HEK293 (cell line): ENCODE results near the gene TLX3.

Experiments used
- ATF2 ChIP-seq: fragments of 450-650 bp; formaldehyde crosslinking; IDR thresholded peaks from 2 replicates; pipeline ENCODE4 v1.5.1; 2016; ENCODE audit warnings: missing biosample characterization, missing genetic modification characterization, low read depth
- BCL11B ChIP-seq: fragments of 450-650 bp; formaldehyde crosslinking; IDR thresholded peaks from 2 replicates; pipeline ENCODE4 v1.5.1; 2016; ENCODE audit warnings: low read depth, missing biosample characterization, missing genetic modification characterization
- GLI4 ChIP-seq: fragments of 450-650 bp; formaldehyde crosslinking; IDR thresholded peaks from 2 replicates; pipeline ENCODE4 v1.5.1; 2016; ENCODE audit warnings: missing biosample characterization, missing genetic modification characterization
- GLIS1 ChIP-seq: fragments of 450-650 bp; formaldehyde crosslinking; IDR thresholded peaks from 2 replicates; pipeline ENCODE4 v1.5.1; 2016; ENCODE audit warnings: missing biosample characterization, missing genetic modification characterization
- OVOL3 ChIP-seq: fragments of 450-650 bp; formaldehyde crosslinking; IDR thresholded peaks from 2 replicates; pipeline ENCODE4 v1.5.1; 2016; ENCODE audit warnings: missing biosample characterization, missing genetic modification characterization
- YY2 ChIP-seq: fragments of 450-650 bp; formaldehyde crosslinking; IDR thresholded peaks from 2 replicates; pipeline ENCODE4 v1.5.1; 2016; ENCODE audit warnings: missing biosample characterization, missing genetic modification characterization
- ZFP3 ChIP-seq: fragments of 450-650 bp; formaldehyde crosslinking; IDR thresholded peaks from 2 replicates; pipeline ENCODE4 v1.5.1; 2016; ENCODE audit warnings: low read depth, missing biosample characterization, missing genetic modification characterization
- ZNF114 ChIP-seq: fragments of 450-650 bp; formaldehyde crosslinking; IDR thresholded peaks from 2 replicates; pipeline ENCODE4 v1.5.0; 2017; ENCODE audit warnings: missing biosample characterization, missing genetic modification characterization
- ZNF24 ChIP-seq: fragments of 450-650 bp; formaldehyde crosslinking; IDR thresholded peaks from 2 replicates; pipeline ENCODE4 v1.5.1; 2016; ENCODE audit warnings: missing biosample characterization, missing genetic modification characterization
- ZNF248 ChIP-seq: fragments of 450-650 bp; formaldehyde crosslinking; IDR thresholded peaks from 2 replicates; pipeline ENCODE4 v1.5.1; 2017; ENCODE audit warnings: missing biosample characterization, missing genetic modification characterization
- ZNF266 ChIP-seq: fragments of 450-650 bp; formaldehyde crosslinking; IDR thresholded peaks from 2 replicates; pipeline ENCODE4 v1.5.1; 2016; ENCODE audit warnings: missing biosample characterization, missing genetic modification characterization, low read depth
- ZNF335 ChIP-seq: fragments of 450-650 bp; formaldehyde crosslinking; conservative IDR thresholded peaks from 2 replicates; pipeline ENCODE4 v1.5.1; 2016; ENCODE audit warnings: missing biosample characterization, missing genetic modification characterization
- ZNF423 ChIP-seq: fragments of 450-650 bp; formaldehyde crosslinking; IDR thresholded peaks from 2 replicates; pipeline ENCODE4 v1.5.1; 2016; ENCODE audit warnings: missing biosample characterization, missing genetic modification characterization
- ZNF433 ChIP-seq: fragments of 450-650 bp; formaldehyde crosslinking; IDR thresholded peaks from 2 replicates; pipeline ENCODE4 v1.5.1; 2016; ENCODE audit warnings: missing biosample characterization, missing genetic modification characterization, low read depth
- ZNF501 ChIP-seq: fragments of 450-650 bp; formaldehyde crosslinking; IDR thresholded peaks from 2 replicates; pipeline ENCODE4 v1.5.1; 2016; ENCODE audit warnings: missing biosample characterization, missing genetic modification characterization
- ZNF518A ChIP-seq: fragments of 450-650 bp; formaldehyde crosslinking; conservative IDR thresholded peaks from 2 replicates; pipeline ENCODE4 v1.5.1; 2016; ENCODE audit warnings: low read depth, missing biosample characterization, missing genetic modification characterization
- ZNF580 ChIP-seq: fragments of 450-650 bp; formaldehyde crosslinking; IDR thresholded peaks from 2 replicates; pipeline ENCODE4 v1.5.1; 2016; ENCODE audit warnings: missing biosample characterization, missing genetic modification characterization
- ZNF645 ChIP-seq: fragments of 450-650 bp; formaldehyde crosslinking; IDR thresholded peaks from 2 replicates; pipeline ENCODE4; 2016; ENCODE audit warnings: missing biosample characterization, missing genetic modification characterization
- ZSCAN30 ChIP-seq: fragments of 450-650 bp; IDR thresholded peaks from 2 replicates; pipeline ENCODE4 v1.5.1; 2018; ENCODE audit warnings: missing biosample characterization, mild to moderate bottlenecking, missing genetic modification characterization, moderate library complexity
- TF ChIP-seq, protein P1 (sequence below): fragments of 450-650 bp; formaldehyde crosslinking; IDR thresholded peaks from 2 replicates; pipeline ENCODE4 v1.5.1; 2017; ENCODE audit warnings: missing biosample characterization, missing genetic modification characterization
- TF ChIP-seq, protein P2 (sequence below): fragments of 450-650 bp; formaldehyde crosslinking; IDR thresholded peaks from 2 replicates; pipeline ENCODE4 v1.5.1; 2017; ENCODE audit warnings: missing biosample characterization, missing genetic modification characterization
- TF ChIP-seq, protein P3 (sequence below): fragments of 450-650 bp; formaldehyde crosslinking; IDR thresholded peaks from 2 replicates; pipeline ENCODE4 v1.5.1; 2017; ENCODE audit warnings: missing biosample characterization, missing genetic modification characterization
- TF ChIP-seq, protein P4 (sequence below): sonication (generic); formaldehyde crosslinking; IDR thresholded peaks from 2 replicates; pipeline ENCODE4 v1.8.1; 2022; ENCODE audit warnings: mild to moderate bottlenecking, moderate library complexity, missing genetic modification reagents

TLX3 gene

DNA sequence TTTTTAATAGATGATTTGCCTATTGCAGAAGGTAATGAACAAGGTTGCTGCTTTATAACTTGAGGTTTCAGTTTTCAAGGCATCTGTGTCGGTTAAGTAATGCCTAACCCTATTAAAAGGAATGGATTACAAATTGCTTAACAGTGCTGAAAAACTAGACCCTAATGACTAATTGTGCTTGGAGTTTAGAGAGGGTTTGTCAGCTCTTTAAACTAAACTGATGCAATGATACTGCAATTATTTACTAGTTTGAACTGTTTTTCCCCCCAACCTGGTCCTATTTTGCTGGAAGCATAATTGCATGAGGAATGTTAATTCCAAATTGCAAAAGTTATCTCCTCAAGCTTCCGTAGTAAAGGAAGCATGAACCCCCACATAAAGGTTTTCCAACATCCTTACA is 39.3 kb upstream of the TLX3 start (continued):
- TF ChIP-seq ZNF501 (tag by site-specific recombination) (no peak), ZNF518A (tag by site-specific recombination) (no peak), GLIS1 (tag by site-specific recombination) (no peak), ZNF335 (tag by site-specific recombination) (0 out of 2 replicates have a peak, but pooled peaks have one; percentile 40), OVOL3 (tag by site-specific recombination) (no peak), ZFP3 (tag by site-specific recombination) (no peak), ZNF433 (tag by site-specific recombination) (no peak), ZNF580 (no peak), ZSCAN30 (tag by site-specific recombination) (no peak), GLI4 (tag by site-specific recombination) (no peak), ZNF645 (tag by site-specific recombination) (no peak), ZNF266 (tag by site-specific recombination) (no peak), ATF2 (tag by site-specific recombination) (0 out of 2 replicates have a peak, but pooled peaks have one; percentile 22), ZNF24 (tag by site-specific recombination) (peak; percentile 62; the same call in 1 of the 2 replicates), BCL11B (tag by site-specific recombination) (no peak), ZNF114 (tag by site-specific recombination) (no peak), YY2 (tag by site-specific recombination) (no peak), ZNF423 (tag by site-specific recombination) (no peak), ZNF248 (tag by site-specific recombination) (no peak)
- TF ChIP-seq, protein P1, sequence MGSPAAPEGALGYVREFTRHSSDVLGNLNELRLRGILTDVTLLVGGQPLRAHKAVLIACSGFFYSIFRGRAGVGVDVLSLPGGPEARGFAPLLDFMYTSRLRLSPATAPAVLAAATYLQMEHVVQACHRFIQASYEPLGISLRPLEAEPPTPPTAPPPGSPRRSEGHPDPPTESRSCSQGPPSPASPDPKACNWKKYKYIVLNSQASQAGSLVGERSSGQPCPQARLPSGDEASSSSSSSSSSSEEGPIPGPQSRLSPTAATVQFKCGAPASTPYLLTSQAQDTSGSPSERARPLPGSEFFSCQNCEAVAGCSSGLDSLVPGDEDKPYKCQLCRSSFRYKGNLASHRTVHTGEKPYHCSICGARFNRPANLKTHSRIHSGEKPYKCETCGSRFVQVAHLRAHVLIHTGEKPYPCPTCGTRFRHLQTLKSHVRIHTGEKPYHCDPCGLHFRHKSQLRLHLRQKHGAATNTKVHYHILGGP (tag by site-specific recombination) = no peak
- TF ChIP-seq, protein P2, sequence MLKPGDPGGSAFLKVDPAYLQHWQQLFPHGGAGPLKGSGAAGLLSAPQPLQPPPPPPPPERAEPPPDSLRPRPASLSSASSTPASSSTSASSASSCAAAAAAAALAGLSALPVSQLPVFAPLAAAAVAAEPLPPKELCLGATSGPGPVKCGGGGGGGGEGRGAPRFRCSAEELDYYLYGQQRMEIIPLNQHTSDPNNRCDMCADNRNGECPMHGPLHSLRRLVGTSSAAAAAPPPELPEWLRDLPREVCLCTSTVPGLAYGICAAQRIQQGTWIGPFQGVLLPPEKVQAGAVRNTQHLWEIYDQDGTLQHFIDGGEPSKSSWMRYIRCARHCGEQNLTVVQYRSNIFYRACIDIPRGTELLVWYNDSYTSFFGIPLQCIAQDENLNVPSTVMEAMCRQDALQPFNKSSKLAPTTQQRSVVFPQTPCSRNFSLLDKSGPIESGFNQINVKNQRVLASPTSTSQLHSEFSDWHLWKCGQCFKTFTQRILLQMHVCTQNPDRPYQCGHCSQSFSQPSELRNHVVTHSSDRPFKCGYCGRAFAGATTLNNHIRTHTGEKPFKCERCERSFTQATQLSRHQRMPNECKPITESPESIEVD (tag by site-specific recombination) = peak; percentile 90
- TF ChIP-seq, protein P3, sequence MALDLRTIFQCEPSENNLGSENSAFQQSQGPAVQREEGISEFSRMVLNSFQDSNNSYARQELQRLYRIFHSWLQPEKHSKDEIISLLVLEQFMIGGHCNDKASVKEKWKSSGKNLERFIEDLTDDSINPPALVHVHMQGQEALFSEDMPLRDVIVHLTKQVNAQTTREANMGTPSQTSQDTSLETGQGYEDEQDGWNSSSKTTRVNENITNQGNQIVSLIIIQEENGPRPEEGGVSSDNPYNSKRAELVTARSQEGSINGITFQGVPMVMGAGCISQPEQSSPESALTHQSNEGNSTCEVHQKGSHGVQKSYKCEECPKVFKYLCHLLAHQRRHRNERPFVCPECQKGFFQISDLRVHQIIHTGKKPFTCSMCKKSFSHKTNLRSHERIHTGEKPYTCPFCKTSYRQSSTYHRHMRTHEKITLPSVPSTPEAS (tag by site-specific recombination) = no peak
- TF ChIP-seq, protein P4, sequence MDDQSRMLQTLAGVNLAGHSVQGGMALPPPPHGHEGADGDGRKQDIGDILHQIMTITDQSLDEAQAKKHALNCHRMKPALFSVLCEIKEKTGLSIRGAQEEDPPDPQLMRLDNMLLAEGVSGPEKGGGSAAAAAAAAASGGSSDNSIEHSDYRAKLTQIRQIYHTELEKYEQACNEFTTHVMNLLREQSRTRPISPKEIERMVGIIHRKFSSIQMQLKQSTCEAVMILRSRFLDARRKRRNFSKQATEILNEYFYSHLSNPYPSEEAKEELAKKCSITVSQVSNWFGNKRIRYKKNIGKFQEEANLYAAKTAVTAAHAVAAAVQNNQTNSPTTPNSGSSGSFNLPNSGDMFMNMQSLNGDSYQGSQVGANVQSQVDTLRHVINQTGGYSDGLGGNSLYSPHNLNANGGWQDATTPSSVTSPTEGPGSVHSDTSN = no peak
